HG02610 (cell line): Measurements from ENCODE around the gene HEXD.
"Not testable (repeated sequence)": the region's sequence is repeated elsewhere in the genome, so short reads cannot be mapped to it uniquely, and the experiment has no call there.

Source experiments
- ATAC-seq: cut with Tn5 transposase; IDR thresholded peaks from one replicate; pipeline ENCODE4 v1.9.1; 2021; ENCODE audit warnings: mild to moderate bottlenecking, moderate library complexity; ENCODE audit not compliant: unreplicated experiment

HEXD gene

DNA sequence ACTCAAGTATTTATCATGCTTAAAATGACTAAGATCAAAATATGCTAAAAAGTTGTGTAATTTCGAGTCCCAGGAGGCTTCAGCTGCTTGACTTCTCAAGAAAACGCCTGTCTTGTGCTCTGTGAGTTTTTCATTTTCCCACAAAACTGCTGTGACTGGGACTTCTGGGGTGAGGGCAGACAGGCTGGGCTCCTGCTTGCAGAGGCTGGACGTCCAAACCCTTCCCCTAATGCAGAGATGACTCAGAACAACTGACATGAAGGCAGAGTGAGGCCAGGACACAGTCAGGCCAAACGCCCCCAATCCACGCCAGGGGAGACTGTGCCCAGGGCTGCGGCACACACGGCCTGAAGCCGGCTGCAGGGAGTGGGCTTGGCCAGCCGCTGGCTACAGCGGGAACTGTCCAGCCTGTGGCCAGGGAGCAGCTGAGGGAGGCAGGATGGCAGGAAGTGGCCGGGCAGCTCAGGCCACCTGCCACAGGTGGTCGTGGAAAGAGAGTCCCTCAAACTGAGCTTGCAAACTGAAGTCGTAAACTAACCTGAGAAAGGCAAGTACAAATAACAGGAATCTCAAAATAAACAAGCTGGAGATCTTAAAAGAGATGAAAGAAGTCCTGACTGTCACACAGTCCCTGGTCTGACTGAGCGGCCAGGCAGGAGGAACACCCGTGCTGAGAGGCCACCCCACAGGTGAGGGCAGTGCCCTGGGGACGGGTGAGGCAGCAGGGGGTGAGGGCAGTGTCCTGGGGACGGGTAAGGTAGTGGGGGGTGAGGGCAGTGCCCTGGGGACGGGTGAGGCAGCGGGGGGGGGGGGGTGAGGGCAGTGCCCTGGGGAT, 21.3 kb upstream of the HEXD start:
- no peak for ATAC-seq

DNA sequence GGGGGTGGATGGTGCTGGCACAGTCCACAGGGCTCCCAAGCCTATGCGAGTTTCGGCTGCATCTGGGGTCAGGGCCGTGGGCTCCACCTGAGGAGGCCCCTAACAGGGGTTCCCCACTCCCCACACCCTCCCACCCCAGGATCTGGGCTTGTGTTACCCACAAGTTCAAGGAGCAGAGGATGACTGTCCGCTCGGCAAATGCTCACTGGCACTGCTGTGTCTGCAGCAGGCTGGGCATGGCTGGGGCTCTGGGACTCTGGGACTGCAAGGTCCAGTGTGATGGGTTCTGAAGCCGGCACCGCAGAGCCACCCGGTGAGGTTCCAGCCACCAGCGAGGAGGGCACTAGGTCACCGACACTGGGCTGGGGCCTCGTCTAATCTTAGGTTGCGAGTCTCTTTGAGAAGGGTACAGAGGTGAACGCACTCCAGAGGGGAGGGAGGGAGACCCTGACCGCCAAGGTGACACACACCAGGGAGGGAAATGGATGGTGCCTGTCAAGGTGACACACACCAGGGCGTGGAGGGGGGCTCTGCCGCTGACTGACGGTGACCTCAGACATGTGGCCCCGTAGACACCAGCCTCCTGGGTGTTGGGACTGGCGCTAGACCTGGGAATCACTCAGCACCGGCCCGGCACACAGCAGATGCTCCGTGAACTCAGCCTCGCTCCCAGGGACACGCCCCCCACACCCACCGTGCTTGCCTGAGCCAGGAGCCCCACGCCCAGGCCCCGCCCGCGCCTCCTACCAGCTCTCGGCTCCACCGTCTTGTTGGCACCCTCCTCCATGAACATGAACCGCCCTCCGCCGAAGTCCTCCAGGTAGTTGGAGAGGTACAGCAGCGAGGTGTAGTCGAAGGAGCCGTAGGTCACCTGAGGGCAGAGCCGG, 20.5 kb upstream of the HEXD start:
- ATAC-seq: no peak

DNA sequence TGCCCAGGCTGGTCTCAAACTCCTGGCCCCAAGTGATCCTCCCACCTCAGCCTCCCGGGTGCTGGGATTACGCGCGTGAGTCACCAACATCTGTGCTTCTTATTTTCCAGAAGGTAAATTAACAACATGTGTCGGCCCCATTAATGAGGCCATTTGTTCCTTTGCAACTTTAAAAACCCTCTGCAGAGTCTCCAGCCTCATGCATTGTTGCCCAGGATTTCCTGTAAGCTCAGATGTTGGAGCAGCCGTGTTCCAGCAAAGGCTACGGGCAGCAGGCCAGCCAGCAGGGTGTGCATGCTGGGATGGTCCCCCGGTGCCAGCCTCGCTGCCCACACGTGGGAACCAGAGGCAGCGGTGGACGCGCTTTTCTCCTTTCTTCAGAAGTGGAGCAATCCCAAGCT, 19.1 kb upstream of the HEXD start:
- no peak for ATAC-seq

DNA sequence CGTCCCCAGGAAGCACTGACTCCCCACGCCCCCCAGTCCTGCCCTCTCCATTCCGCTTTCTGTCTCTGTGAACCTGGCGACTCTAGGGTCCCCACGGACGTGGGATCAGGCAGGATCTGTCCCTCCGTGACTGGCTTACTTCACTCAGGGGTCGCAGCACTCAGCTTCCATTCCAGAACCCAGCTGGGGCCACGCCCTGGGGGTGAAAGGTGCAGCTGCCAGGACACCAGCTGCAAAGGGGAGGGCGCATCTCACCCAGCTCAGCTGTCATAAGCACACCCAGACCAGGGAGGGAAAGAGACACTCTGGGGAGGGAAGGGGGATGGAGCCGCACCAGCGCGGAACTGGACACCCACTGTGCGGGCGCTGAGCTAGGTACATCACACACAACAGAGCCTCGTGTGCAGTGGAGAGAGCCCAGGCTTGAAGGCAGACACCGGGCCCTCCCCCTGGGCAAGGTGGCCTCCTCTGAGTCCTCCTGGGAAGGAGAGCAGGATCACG, 18.5 kb upstream of the HEXD start:
- no peak for ATAC-seq

DNA sequence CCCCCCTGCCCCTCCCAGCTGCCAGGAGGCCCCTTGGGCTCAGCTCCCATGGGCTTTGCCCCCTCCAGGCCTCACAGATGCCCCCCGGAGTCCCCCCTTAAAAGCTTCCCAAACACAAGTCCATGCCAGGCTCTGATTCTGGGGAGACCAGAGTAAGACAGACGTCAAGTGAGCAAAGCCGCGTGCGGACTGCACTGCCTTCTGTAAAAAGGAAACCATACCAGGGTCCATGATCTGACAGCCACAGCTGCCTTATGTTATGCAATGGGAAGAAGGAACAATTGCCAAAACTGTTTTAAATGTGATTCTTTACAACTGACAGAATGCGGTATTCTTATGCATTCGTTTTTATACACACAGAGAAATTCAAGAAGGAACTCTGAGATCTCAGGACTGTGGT, 17.9 kb upstream of the HEXD start:
- no peak for ATAC-seq

- ATAC-seq: no peak
Observed at GRCh38 chr17:82400830-82401229, 17.3 kb upstream of the HEXD start.

DNA sequence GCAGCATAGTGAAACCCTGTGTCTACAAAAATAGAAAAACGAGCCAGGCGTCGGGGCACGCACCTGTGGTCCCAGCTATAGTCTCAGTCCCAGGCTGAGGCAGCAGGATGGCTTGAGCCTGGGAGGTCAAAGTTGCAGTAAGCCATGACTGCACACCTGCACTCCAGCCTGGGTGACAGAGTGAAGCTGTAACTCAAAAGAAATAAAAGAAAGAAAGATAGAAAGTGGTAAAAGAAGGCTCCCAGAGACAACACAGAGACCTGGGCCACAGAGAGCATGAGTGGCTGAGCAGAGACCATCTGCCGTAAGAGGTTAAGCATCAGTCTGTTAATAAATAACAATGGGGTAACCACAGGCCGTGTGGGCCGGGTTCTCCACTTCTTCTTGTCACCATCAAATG, 15.3 kb upstream of the HEXD start:
- no peak for ATAC-seq

DNA sequence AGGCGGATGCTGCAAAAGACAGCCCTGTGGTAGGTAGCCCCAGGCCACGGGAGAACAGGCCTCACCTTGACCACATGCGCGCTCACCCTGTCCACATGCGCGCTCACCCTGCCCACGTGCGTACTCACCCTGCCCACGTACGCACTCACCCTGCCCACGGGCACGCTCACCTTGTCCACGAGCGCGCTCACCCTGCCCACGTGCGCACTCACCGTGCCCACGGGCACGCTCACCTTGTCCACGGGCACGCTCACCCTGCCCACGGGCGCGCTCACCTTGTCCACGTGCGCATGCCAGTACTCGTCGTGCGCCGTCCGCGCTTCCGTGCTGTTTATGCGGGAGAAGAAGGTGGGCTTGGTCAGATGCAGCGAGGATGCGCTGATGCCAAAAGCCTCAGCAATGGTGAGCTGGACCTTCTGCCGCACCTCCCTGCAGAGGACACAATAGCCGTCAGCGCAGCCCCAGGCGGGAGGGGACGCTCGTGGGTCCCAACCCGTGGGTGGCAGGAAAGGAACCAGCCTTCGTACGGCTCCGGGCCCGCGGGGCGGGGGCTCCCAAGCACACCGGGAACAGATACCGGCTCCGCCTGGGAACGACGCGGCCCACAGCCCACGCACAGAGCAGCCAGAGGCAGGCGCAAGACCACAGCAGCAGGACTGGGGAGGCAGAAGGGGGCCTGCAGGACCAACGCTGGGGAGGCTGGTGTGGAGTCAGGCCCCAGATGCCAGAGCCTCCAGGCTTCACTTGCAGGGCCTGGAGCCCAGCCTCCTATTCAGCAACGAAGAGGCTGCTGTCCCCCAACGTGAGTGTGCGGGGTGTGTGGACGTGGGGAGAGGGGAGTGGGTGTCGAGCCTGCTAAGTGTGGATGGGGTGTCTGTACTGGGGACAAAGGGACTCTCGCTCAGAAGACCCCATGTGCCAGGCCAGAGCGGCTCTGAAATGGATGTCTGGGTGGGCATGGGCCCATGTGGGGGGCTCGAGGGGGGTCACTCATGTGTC, 14.2 kb upstream of the HEXD start:
- no peak for ATAC-seq

- ATAC-seq: no peak
Observed at GRCh38 chr17:82405051-82405450, 13.1 kb upstream of the HEXD start.

DNA sequence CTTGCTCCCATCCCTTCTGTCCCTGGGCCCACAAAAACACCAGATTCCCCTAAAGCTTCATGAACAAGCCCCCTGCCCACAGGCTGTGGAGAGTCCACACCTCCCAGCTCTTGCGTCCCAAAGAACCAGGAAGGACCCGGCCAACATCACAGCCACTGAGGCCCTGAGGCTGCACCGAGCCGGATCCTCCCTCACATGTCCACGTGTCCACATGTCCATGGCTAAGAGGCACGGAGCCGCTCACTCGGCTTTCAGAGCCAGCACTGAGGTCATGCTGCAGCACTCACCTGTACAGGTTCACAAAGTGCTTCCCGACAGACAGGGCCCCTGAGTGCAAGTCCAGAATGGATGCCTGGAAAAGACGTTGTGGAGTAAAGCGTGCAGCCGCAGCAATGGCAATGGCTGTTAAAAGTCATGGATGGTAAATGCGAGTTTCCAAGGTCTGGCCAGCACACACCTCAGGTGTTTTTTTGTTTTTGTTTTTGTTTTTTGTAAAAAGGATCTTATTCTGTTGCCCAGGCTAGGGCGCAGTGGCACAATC, 11.9 kb upstream of the HEXD start:
- no peak for ATAC-seq

GRCh38 chr17:82407255-82407654, 10.9 kb upstream of the HEXD start:
- ATAC-seq: no peak

DNA sequence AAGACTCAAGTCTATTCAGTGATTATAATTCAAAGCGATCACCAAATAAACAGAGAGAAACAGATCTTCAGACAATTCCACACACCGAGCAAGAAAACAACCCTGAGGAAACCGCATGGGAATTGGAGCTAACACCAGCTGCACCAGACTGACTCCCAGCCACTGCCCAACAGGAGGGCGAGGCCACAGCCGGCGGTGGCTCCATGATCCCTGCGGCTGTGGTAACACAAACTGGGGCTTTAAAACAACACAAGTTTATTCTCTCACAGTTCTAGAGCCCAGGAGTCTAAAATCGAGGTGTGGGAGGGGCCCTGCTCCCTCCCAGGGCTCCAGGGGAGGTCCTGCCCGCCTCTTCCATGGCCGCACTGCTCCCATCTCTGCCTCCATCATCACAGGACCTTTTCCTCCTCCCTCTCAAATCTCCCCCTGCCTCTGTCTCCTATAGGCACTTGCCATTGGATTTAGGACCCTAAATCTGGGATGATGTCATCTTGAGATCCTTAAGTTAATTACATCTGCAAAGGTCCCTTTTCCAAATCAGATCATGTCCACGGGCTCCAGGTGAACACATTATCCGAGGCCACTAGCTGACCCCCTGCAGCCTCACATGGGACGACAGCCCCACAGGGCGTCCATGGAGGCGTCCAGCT, 9.7 kb upstream of the HEXD start:
- no peak for ATAC-seq

GRCh38 chr17:82408938-82409318, 9.2 kb upstream of the HEXD start:
- ATAC-seq: no peak

GRCh38 chr17:82410014-82410716, 8.0 kb upstream of the HEXD start:
- no peak for ATAC-seq

- ATAC-seq: no peak
Observed at GRCh38 chr17:82411396-82412053, 6.6 kb upstream of the HEXD start.

GRCh38 chr17:82412081-82412480, 6.1 kb upstream of the HEXD start:
- not testable (repeated sequence) for ATAC-seq

- no peak for ATAC-seq
Observed at GRCh38 chr17:82412535-82413520, 5.3 kb upstream of the HEXD start.
